GM23338 (cell line): Measurements from ENCODE around the gene NTRK3. TPM values are rescaled to one million over a fixed set of nuclear protein-coding genes. Genes with fewer than 3 reads are reported as not detected.

Experiments
- ATAC-seq: fragments of 200-7000 bp; cut with Tn5 transposase; 3 replicates; pipeline ENCODE4 v1.9.1; 2020
- DNase-seq: peaks from one replicate; pipeline ENCODE4 v3.0.0-alpha.2; 2015; ENCODE audit warnings: low spot score
- H2AFZ ChIP-seq: fragments of 200-600 bp; sonication (generic); 2 replicates; pipeline ENCODE4 v1.8.0; 2016; ENCODE audit warnings: antibody characterized with exemption, mild to moderate bottlenecking, moderate library complexity
- H3F3A ChIP-seq: fragments of 200-600 bp; sonication (generic); replicated peaks from 2 replicates; pipeline ENCODE4 v1.8.0; 2017; ENCODE audit warnings: antibody characterized with exemption, mixed run types, low read depth
- H3K27ac ChIP-seq: fragments of 200-600 bp; sonication (generic); 2 replicates; pipeline ENCODE4 v1.6.1; 2016; ENCODE audit warnings: low read depth
- H3K27me3 ChIP-seq: fragments of 200-600 bp; sonication (generic); 2 replicates; pipeline ENCODE4 v1.8.0; 2016; ENCODE audit warnings: mild to moderate bottlenecking, mixed run types, moderate library complexity; ENCODE audit not compliant: insufficient read depth
- H3K36me3 ChIP-seq: fragments of 200-600 bp; sonication (generic); 2 replicates; pipeline ENCODE4 v1.8.0; 2016; ENCODE audit warnings: mild to moderate bottlenecking; ENCODE audit not compliant: insufficient read depth
- H3K4me1 ChIP-seq: fragments of 200-600 bp; sonication (generic); 2 replicates; pipeline ENCODE4 v1.8.0; 2016; ENCODE audit warnings: mild to moderate bottlenecking, moderate library complexity; ENCODE audit not compliant: insufficient read depth
- H3K4me2 ChIP-seq: fragments of 200-600 bp; sonication (generic); 2 replicates; pipeline ENCODE4 v1.7.1; 2017; ENCODE audit warnings: mixed run types
- H3K4me3 ChIP-seq: fragments of 200-600 bp; sonication (generic); 2 replicates; pipeline ENCODE4 v1.6.1; 2016; ENCODE audit warnings: mixed run types
- H3K79me2 ChIP-seq: fragments of 200-600 bp; sonication (generic); replicated peaks from 2 replicates; pipeline ENCODE4 v1.8.0; 2017; ENCODE audit warnings: mild to moderate bottlenecking; ENCODE audit not compliant: insufficient read depth
- H3K9me2 ChIP-seq: fragments of 200-600 bp; sonication (generic); 2 replicates; pipeline ENCODE4 v1.8.0; 2017; ENCODE audit not compliant: insufficient read depth
- H4K20me1 ChIP-seq: fragments of 200-600 bp; sonication (generic); replicated peaks from 2 replicates; pipeline ENCODE4 v1.8.0; 2017; ENCODE audit warnings: mild to moderate bottlenecking; ENCODE audit not compliant: insufficient read depth
- H3K27ac Mint-ChIP-seq: 2 replicates; pipeline ENCODE4 v1.8.0; 2020; ENCODE audit warnings: inconsistent platforms, mild to moderate bottlenecking, moderate library complexity, mixed read lengths
- H3K27me3 Mint-ChIP-seq: 3 replicates; pipeline ENCODE4 v1.8.0; 2022; ENCODE audit warnings: low read depth, mild to moderate bottlenecking, moderate library complexity, mixed read lengths, inconsistent platforms; ENCODE audit not compliant: insufficient read depth, poor library complexity
- H3K36me3 Mint-ChIP-seq: 3 replicates; pipeline ENCODE4 v1.8.0; 2021; ENCODE audit warnings: low read depth, mild to moderate bottlenecking, inconsistent platforms, moderate library complexity, mixed read lengths
- H3K4me1 Mint-ChIP-seq: 3 replicates; pipeline ENCODE4 v1.8.0; 2020; ENCODE audit warnings: mild to moderate bottlenecking, inconsistent platforms, mixed read lengths
- H3K4me3 Mint-ChIP-seq: 3 replicates; pipeline ENCODE4 v1.8.0; 2021; ENCODE audit warnings: moderate library complexity, mild to moderate bottlenecking, inconsistent platforms, mixed read lengths
- H3K9me3 Mint-ChIP-seq: 3 replicates; pipeline ENCODE4 v1.8.0; 2020; ENCODE audit warnings: moderate library complexity, mild to moderate bottlenecking, inconsistent platforms, mixed read lengths
- JUNB ChIP-seq: IDR thresholded peaks from one replicate; pipeline ENCODE4 v1.6.1; 2016; ENCODE audit warnings: antibody characterized with exemption; ENCODE audit not compliant: unreplicated experiment
- REST ChIP-seq: IDR thresholded peaks from one replicate; pipeline ENCODE4 v1.6.1; 2018; ENCODE audit warnings: antibody characterized with exemption; ENCODE audit not compliant: unreplicated experiment
- STAT1 ChIP-seq: IDR thresholded peaks from one replicate; pipeline ENCODE4 v1.6.1; 2016; ENCODE audit warnings: antibody characterized with exemption; ENCODE audit not compliant: unreplicated experiment
- polyA plus RNA-seq: library from polyadenylated mRNA; unstranded; fragments of >200 nt; fragmentation: Nextera tagmentation; extraction: Ambion mirVana; gene quantifications from 2 replicates; pipeline ENCODE4 v1.2.1, GENCODE V29; 2016
- total RNA-seq: library from RNA; depleted of rRNA; stranded (reverse); fragments of >200 nt; shearing (Covaris generic); gene quantifications from 2 replicates; pipeline ENCODE4 v1.2.3, GENCODE V29; 2014
- TF ChIP-seq, protein P1 (sequence below): fragments of 250-450 bp; sonication (Bioruptor Pico); IDR thresholded peaks from 2 replicates; pipeline ENCODE4 v1.5.0; 2020; ENCODE audit warnings: mild to moderate bottlenecking, moderate library complexity

The NTRK3 gene
- total and polyA plus RNA-seq, 2 experiments from 2014 or later: 3.1 to 5.3 TPM

DNA sequence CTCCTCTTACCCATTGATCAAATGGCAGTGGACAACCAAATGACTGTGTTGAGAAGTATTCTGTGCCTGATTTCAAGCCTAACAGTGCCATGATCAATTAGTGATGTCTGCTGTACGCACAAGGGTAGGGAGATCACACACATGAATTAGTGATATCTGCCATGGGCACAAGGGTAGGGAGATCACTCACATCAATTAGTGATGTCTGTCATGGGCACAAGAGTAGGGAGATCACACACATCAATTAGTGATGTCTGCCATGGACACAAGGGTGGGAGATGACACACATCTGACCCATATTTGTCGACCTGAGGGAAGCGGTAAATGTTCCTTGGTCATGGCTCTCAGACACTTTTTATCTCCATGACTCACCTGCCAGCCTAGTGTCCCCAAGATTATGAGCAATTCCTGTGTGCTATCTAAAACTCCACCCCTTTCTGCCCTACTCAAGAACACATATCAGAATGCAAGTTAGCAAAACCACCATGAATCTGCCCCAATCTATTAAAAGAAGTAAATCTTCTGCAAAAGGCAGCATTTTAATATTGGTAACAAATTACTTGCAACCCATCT, 165.0 kb downstream of the NTRK3 start (continued):
- TF ChIP-seq, protein P1, sequence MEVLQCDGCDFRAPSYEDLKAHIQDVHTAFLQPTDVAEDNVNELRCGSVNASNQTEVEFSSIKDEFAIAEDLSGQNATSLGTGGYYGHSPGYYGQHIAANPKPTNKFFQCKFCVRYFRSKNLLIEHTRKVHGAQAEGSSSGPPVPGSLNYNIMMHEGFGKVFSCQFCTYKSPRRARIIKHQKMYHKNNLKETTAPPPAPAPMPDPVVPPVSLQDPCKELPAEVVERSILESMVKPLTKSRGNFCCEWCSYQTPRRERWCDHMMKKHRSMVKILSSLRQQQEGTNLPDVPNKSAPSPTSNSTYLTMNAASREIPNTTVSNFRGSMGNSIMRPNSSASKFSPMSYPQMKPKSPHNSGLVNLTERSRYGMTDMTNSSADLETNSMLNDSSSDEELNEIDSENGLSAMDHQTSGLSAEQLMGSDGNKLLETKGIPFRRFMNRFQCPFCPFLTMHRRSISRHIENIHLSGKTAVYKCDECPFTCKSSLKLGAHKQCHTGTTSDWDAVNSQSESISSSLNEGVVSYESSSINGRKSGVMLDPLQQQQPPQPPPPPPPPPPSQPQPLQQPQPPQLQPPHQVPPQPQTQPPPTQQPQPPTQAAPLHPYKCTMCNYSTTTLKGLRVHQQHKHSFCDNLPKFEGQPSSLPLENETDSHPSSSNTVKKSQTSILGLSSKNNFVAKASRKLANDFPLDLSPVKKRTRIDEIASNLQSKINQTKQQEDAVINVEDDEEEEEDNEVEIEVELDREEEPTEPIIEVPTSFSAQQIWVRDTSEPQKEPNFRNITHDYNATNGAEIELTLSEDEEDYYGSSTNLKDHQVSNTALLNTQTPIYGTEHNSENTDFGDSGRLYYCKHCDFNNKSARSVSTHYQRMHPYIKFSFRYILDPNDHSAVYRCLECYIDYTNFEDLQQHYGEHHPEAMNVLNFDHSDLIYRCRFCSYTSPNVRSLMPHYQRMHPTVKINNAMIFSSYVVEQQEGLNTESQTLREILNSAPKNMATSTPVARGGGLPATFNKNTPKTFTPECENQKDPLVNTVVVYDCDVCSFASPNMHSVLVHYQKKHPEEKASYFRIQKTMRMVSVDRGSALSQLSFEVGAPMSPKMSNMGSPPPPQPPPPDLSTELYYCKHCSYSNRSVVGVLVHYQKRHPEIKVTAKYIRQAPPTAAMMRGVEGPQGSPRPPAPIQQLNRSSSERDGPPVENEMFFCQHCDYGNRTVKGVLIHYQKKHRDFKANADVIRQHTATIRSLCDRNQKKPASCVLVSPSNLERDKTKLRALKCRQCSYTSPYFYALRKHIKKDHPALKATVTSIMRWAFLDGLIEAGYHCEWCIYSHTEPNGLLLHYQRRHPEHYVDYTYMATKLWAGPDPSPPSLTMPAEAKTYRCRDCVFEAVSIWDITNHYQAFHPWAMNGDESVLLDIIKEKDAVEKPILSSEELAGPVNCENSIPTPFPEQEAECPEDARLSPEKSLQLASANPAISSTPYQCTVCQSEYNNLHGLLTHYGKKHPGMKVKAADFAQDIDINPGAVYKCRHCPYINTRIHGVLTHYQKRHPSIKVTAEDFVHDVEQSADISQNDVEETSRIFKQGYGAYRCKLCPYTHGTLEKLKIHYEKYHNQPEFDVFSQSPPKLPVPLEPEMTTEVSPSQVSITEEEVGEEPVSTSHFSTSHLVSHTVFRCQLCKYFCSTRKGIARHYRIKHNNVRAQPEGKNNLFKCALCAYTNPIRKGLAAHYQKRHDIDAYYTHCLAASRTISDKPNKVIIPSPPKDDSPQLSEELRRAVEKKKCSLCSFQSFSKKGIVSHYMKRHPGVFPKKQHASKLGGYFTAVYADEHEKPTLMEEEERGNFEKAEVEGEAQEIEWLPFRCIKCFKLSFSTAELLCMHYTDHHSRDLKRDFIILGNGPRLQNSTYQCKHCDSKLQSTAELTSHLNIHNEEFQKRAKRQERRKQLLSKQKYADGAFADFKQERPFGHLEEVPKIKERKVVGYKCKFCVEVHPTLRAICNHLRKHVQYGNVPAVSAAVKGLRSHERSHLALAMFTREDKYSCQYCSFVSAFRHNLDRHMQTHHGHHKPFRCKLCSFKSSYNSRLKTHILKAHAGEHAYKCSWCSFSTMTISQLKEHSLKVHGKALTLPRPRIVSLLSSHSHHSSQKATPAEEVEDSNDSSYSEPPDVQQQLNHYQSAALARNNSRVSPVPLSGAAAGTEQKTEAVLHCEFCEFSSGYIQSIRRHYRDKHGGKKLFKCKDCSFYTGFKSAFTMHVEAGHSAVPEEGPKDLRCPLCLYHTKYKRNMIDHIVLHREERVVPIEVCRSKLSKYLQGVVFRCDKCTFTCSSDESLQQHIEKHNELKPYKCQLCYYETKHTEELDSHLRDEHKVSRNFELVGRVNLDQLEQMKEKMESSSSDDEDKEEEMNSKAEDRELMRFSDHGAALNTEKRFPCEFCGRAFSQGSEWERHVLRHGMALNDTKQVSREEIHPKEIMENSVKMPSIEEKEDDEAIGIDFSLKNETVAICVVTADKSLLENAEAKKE (CRISPR knock-in tag): no peak
- TF ChIP-seq STAT1: no peak

DNA sequence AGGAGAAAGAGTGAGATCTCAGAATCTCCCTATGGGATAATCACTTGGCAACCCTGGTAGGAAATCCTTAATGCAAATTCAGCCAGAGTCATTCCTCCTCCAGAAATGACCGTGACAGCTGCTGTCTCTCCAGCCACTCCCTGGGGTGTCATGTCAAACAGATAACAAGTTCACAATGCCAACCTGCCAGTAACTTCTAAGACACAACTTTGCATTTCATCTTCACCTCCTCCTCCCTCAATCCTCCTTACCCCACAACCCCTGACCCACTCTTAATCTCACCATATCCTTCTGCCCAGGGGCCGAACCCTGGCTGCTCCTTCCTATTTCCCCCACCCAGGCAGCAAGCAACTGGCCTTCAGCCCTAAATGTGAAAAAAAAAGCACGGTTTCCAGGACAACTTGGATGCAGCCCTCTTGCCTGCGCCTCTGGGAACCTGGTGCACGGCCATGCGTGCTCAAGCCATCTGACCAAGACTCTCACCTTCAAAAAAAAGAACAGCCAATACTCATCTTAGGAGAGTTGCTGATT, 166.0 kb downstream of the NTRK3 start:
- Histone ChIP-seq H3K36me3 (no peaks in the 10 kb centered on the region), H4K20me1 (no peaks in the 10 kb centered on the region), H3K79me2 (no peaks in the 10 kb centered on the region), H3K27me3 (no peaks in the 10 kb centered on the region), H3K4me3 (no peak overlapping the region), H3K4me1 (no peaks in the 10 kb centered on the region), H3F3A (no peaks in the 10 kb centered on the region), H3K9me2 (no peaks in the 10 kb centered on the region), H3K27ac (no peak overlapping the region), H2AFZ (no peak overlapping the region), H3K4me2 (no peak overlapping the region)
- Mint-ChIP-seq H3K4me3 (no peak overlapping the region), H3K27ac (no peak overlapping the region), H3K4me1 (peaks cover 13% of the 10 kb centered on the region), H3K9me3 (peaks cover 4% of the 10 kb centered on the region; the same call in 2 of the 3 replicates), H3K27me3 (peaks cover 2% of the 10 kb centered on the region), H3K36me3 (no peaks in the 10 kb centered on the region; the same call in 2 of the 3 replicates)
- no peak for DNase-seq
- no peak for ATAC-seq
- TF ChIP-seq REST (no peak), STAT1 (no peak), JUNB (no peak)
- TF ChIP-seq, protein P1 (CRISPR knock-in tag): no peak
